ENCODE data around the gene TTN. TPM values are rescaled to one million over a fixed set of nuclear protein-coding genes. Genes with fewer than 3 reads are reported as not detected.

Gene TTN
- total and polyA plus RNA-seq, 2 of the 4 experiments (the other 2 are of a cell fraction), result 0.02 to 0.18 TPM

- intact Hi-C loops (cut with micrococcal nuclease) (no loop called here), in situ Hi-C loops (cut with MboI; ENCODE audit: low sequenced_read_pairs) (no loop called here), dilution Hi-C loops (cut with HindIII; ENCODE audit: low sequenced_read_pairs, unreplicated experiment) (no loop called here)
- no peak overlapping the region for H3K56ac ChIP-seq (ENCODE audit: extremely low read depth, insufficient read depth, low read length)
- no peaks in the 10 kb centered on the region for H3K79me1 ChIP-seq (ENCODE audit: low read depth in 1 of 2, low read length in 2 of 2)
- TF ChIP-seq CHD1 (IDR thresholded peaks at IDR 0.05; ENCODE audit: low read depth, low read length) (no peak), CEBPB (IDR thresholded peaks at IDR 0.05; ENCODE audit: low read depth, low read length) (no peak), MAFK (IDR thresholded peaks at IDR 0.05; ENCODE audit: low read depth, low read length) (no peak), RCOR1 (IDR thresholded peaks at IDR 0.05; ENCODE audit: insufficient replicate concordance, low read length) (no peak)
- no peaks in the 10 kb centered on the region for H3K27me3 ChIP-seq (ENCODE audit: control insufficient read depth, insufficient read depth, low read length)
- H3K14ac ChIP-seq (replicated peaks; ENCODE audit: low read depth, low read length), result no peak overlapping the region
- no peak overlapping the region for H2AK5ac ChIP-seq (ENCODE audit: low read depth, low read length)
- no peak for DNase-seq
- ChIA-PET CTCF (interaction anchor here (0.7 kb wide), 1 partner anchor 10 kb away, joined by 3 read pairs; no protein-coding TSS in a partner anchor), POLR2A (ENCODE audit: unreplicated experiment) (no interaction called here)
- H3K4ac ChIP-seq (ENCODE audit: low read depth, low read length), result no peak overlapping the region
- no peaks in the 10 kb centered on the region for H3K9me1 ChIP-seq (ENCODE audit: insufficient read depth, low read length)
- no peak for ATAC-seq (ENCODE audit: low read depth)
- no peak overlapping the region for H2BK120ac ChIP-seq (ENCODE audit: low read depth, low read length)
- H3K9me3 ChIP-seq (ENCODE audit: control insufficient read depth, insufficient read depth, low read length), result no peaks in the 10 kb centered on the region
- no CpG with 5 or more reads among the region's 1 CpG for WGBS, 2 experiments (ENCODE audit: extremely low coverage in 2 of 2, insufficient read length in 1 of 2)
- H2AK9ac ChIP-seq (replicated peaks; ENCODE audit: low read depth, low read length, poor library complexity), result no peak overlapping the region
- no peak overlapping the region for H3K18ac ChIP-seq (ENCODE audit: low read depth, low read length)
- no peak overlapping the region for H3K4me3 ChIP-seq (ENCODE audit: insufficient read depth, low read depth, low read length)
- H3K4me1 ChIP-seq (ENCODE audit: control insufficient read depth, insufficient read depth, low read length), result no peaks in the 10 kb centered on the region
- H4K91ac ChIP-seq (ENCODE audit: insufficient read depth, low read depth, low read length), result no peak overlapping the region
- H2BK20ac ChIP-seq (ENCODE audit: low read depth, low read length), result no peak overlapping the region
- H2BK5ac ChIP-seq (ENCODE audit: low read depth, low read length, poor library complexity, severe bottlenecking), result no peak overlapping the region
- no peaks in the 10 kb centered on the region for H4K20me1 ChIP-seq (ENCODE audit: insufficient read depth, low read length)
- H4K5ac ChIP-seq (ENCODE audit: low read depth, low read length), result no peak overlapping the region
- H2BK15ac ChIP-seq (ENCODE audit: low read depth, low read length), result no peak overlapping the region
- H3K23ac ChIP-seq (ENCODE audit: low read depth, low read length), result no peak overlapping the region
- no peak overlapping the region for H3K27ac ChIP-seq (ENCODE audit: insufficient read depth, low read length)
- no TSS peak for BruUV-seq (replicated peaks)
- no peaks in the 10 kb centered on the region for H3K36me3 ChIP-seq (ENCODE audit: control insufficient read depth, insufficient read depth, low read length)
- no peak overlapping the region for H3K9ac ChIP-seq (ENCODE audit: low read depth, low read length)
- no peak overlapping the region for H2AFZ ChIP-seq (replicated peaks; ENCODE audit: low read length, poor library complexity)
- no peak overlapping the region for H4K8ac ChIP-seq (ENCODE audit: low read depth in 2 of 2, low read length in 2 of 2)
- H3K4me2 ChIP-seq (ENCODE audit: low read depth, low read length), result no peak overlapping the region
Observed at GRCh38 chr2:178827111-178827510, 19.9 kb upstream of the TTN start.

All from IMR-90 (cell line).